GM13977 (cell line): ENCODE data around the gene CROCC2.

ENCODE experiments used
- DNase-seq: peaks from one replicate; pipeline ENCODE4 v3.0.0; 2012; ENCODE audit warnings: low spot score
- in situ Hi-C: fragments of 300-500 bp; cut with MboI; formaldehyde crosslinking; loops from one replicate; pipeline ENCODE4 v1.12.0; 2022; ENCODE audit warnings: low sequenced_read_pairs, low pct_unique_long_range_greater_than_20kb, mixed read lengths, inconsistent platforms; ENCODE audit not compliant: unreplicated experiment
- TF ChIP-seq, protein P1 (sequence below): IDR thresholded peaks from 2 replicates; pipeline ENCODE4 v1.5.1; 2012; ENCODE audit warnings: mild to moderate bottlenecking, control low read depth; ENCODE audit not compliant: insufficient read depth; ENCODE audit errors: extremely low read depth, missing control alignments

Gene CROCC2

DNA sequence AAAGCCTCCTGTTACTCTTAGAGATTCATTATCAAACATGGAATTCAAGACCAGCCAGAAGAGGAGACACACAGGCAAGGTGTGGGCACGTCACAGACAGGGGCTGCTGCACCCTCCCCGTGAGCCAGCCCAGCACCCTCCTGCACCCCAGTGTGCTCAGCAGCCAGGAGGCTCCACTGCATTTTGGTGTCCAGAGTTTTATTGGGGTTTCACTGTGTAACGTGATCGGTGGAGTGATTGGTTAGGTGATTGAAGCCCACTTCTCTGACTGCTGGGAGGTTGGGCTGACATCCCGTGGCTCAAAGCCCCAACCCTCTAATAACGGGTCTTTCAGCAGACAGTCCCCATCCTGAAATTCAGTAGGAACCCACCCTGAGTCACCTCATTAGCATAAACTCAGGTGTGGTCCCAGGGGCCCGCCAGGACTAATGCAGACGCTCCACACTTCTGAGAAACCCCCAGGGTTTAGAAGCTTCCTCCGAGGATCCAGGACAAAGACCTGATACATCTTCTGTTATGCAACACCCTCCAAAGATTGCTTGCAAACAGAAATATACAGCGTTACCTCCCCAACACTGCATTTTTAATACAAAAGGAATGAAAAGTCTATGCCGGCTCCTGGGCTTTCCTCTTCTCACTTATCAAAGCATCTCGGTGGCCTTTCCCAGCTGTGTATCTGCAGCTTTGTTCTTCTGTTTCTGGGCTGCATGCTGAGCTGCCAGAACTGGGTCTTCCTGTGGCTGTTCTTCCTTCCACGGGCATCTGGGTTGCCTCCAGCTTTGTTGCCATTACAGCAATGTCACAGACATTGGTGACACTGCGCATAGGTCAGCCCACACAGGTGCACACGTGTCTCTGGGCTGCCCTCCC, 48.5 kb downstream of the CROCC2 start:
- TF ChIP-seq, protein P1, sequence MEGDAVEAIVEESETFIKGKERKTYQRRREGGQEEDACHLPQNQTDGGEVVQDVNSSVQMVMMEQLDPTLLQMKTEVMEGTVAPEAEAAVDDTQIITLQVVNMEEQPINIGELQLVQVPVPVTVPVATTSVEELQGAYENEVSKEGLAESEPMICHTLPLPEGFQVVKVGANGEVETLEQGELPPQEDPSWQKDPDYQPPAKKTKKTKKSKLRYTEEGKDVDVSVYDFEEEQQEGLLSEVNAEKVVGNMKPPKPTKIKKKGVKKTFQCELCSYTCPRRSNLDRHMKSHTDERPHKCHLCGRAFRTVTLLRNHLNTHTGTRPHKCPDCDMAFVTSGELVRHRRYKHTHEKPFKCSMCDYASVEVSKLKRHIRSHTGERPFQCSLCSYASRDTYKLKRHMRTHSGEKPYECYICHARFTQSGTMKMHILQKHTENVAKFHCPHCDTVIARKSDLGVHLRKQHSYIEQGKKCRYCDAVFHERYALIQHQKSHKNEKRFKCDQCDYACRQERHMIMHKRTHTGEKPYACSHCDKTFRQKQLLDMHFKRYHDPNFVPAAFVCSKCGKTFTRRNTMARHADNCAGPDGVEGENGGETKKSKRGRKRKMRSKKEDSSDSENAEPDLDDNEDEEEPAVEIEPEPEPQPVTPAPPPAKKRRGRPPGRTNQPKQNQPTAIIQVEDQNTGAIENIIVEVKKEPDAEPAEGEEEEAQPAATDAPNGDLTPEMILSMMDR, result no peak
- in situ Hi-C loops, result no loop called here
- no peak for DNase-seq

- no peak for DNase-seq
- TF ChIP-seq, protein P1, result no peak
- in situ Hi-C loops, result no loop called here
Measured at GRCh38 chr2:240955306-240956170, 49.4 kb downstream of the CROCC2 start.

DNA sequence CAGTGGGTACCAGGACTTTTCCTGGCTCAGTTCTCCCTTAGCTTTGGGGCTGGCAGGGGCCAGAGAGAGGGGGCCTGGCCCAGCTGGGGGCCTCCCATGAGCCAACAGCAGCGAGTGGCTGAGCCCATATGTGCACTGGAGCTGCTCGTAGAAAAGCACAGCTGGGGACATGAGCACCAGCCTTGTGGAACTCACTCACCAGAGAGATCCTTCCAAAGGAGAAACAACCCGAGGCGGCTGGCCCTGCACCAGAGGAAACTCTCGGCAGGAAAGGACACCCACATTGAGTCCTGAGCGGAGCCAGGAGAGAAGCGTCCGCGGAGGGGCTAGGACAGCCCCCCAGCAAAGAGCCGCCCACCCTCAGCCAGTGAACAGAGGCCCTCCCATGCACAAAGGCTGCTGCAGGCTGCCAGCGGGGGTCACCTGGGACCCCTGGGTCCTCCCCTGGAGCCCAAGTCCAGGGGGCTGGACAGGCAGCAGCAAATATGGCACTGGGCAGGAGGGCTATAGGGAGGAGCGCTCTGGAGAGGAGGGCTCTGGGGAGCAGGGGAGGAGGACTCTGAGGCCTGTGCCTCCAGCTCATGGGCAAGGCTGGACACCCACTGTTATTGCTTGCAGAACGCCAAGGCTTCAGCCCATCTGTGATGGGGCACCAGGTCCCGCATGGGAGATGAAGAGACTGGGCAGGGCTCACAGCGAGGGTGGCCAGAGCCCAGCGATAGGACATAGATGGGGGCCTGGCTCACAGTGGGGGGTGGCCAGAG, 50.2 kb downstream of the CROCC2 start:
- TF ChIP-seq, protein P1, result no peak
- in situ Hi-C loops, result no loop called here
- no peak for DNase-seq

GRCh38 chr2:240956935-240957655, 51.0 kb downstream of the CROCC2 start:
- DNase-seq, result no peak
- in situ Hi-C loops, result no loop called here

GRCh38 chr2:240957656-240958365, 51.7 kb downstream of the CROCC2 start:
- in situ Hi-C loops, result no loop called here
- TF ChIP-seq, protein P1, result no peak
- DNase-seq, result no peak

More at GRCh38 chr2:240956935-240957655, 51.0 kb downstream of the CROCC2 start:
- TF ChIP-seq, protein P1, result no peak
